Fibroblast of skin of left quadriceps (primary cell): ENCODE data around the gene NECTIN1.

Experiments used
- DNase-seq, 2 experiments: peaks; one replicate each; pipeline ENCODE4 v3.0.0-alpha.2; 2013; ENCODE audit warnings: low read depth in 2 of 2

NECTIN1 gene

DNA sequence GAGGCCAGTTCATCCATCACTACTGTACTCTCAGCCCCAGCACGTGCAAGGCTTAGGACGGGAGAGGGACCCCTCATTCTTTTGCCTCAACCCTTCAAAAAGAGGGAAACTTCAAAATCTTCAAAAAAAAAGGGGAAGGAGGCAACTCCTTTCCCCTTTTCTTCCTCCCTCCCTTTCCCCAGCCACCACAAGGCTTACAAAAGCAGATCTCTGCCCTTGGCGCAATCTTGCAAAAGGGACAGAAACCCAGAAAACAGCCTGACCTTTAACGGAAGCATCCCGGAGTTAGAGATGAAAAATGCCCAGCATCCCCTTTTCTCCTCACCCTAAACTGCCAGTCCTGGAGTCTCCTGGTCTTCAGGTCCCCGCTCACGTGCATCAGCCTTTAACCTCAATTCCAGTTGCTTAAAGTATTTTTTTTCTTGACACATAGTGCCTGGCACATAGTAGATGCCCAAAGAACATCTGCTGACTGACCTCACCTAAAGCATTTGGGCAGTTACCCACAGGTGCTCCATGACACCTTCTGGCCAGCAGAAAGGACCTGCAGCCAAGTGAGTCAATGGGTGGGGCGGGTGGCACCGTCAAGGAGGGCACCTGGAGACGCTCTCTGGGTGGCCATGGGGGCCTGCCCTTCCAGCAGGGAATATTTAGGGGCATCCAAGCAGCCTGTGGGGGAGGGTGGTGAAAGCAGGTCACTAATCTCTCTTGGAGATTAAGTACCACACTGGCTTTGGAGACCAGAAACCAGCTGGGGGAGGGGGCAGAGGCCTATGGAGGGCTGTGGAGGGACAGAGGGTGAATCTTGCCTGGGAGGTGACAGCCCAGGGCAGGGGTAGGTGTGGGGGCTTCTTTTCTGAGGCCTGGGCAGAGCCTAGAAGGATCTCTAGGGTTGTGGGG is 16.3 kb downstream of the NECTIN1 start:
- DNase-seq, result no peak

- no peak for DNase-seq
Observed at GRCh38 chr11:119712006-119712405, 17.0 kb downstream of the NECTIN1 start.

- DNase-seq, result no peak
Observed at GRCh38 chr11:119711476-119711875, 17.5 kb downstream of the NECTIN1 start.

GRCh38 chr11:119710417-119710816 is 18.6 kb downstream of the NECTIN1 start:
- DNase-seq, result no peak

DNA sequence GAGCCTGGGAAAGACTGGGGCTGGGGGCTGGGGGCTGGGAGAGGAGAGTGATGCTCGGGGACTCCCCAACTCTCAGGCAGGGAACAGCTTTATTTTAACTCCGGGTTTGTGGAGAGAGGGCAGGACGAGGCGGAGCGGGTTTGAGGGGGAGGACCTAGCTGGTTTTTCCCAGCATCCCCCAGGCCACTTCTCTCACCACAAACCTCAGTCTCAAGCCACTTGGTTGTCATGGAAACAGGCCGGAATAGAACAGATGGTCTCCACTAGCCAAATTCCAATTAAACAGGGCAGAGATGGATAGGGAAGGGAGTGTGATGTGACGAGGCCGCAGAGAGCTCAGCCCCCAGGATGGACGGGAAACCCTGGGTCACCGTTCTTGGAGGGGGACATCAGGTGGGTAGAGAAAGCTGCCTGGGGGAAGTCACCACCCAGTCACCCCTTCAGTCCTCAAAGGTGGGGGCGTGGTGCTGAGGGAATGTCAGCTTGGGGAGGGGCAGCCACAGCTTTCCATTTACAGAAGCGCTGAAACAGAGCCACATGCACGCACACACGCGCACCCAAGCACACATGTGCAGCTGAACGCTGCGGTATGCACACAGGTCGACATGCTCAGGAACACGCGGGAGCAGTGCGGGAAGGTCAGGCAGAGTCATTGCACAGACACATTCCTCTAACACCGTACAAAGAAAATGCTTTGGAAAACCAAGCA is 19.2 kb downstream of the NECTIN1 start:
- peak; percentile 82 to 83 for DNase-seq

DNA sequence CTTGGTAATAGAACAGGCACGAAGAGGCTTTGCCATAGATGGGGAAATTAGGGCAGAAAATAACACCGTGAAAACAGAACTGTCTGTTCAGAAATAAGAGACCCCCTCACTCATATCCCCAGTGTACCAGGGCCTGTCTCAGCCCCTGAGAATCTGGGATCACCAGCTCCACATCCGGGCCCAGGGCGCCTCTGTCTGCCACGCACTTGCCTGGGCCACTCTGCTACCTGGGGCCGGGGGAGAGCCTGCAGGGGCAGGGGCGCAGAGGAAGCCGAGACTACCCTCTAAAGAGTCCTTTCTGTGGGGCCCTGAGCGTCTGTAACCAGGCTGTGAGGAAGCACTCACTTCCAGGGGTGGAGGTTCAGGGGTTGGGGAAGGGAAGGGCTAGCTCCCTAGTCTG is 19.8 kb downstream of the NECTIN1 start:
- no peak for DNase-seq

DNA sequence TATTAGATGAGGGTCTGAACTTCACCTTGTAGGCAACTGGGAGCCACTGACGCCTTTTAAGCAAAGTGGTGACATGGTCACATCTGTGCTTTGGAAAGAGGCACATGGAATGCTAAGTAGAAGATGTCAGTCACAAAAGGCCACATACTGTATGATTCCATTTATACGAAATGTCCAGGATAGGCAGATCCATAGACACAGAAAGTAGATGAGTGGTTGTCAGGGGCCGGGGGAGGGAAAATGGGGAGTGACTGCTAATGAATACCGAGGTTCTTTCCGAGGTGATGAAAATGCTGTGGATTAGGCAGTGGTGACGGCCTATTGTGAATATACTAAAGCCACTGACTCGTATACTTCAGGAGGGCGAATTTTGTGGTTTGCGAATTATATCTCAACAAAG is 20.6 kb downstream of the NECTIN1 start:
- no peak for DNase-seq

DNA sequence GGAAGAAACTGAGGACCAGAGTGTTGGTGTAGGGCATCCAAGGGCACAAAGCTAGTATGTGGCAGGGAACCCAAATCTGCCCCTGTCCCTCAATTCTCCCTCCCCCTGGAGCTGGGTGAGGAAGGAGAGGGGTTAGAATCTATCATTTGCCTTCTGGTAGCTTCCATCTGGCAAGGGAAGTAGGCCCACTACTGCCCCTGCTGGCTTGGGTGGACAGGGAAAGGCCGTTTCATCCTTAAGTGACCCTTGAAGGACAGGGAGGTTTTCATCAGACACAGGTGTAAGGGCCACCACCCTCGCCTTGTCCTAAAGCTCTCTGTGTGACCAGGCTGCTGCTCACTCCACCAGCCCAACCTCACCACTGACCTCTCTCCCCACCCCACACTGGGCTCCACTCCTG is 22.1 kb downstream of the NECTIN1 start:
- DNase-seq, result no peak

GRCh38 chr11:119706029-119706428 is 23.0 kb downstream of the NECTIN1 start:
- DNase-seq, result no peak

DNA sequence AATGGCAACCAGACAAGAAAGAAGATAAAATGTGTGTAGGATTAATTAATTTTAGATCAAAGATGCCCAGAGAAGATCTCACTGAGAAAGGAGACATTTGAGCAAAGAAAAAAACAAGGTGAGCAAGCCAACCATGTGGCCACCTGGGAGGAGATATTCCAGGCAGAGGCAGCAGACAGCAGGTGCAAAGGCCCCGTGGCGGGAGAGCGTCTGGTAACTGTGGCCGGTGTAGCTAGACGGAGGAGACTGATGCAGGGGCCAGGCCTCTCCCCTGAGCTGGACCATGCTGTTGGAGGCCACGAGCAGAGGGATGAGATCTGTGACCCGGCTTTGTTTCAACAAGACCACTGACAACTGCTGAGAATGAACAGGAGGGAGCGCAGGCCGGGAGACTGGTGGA is 23.6 kb downstream of the NECTIN1 start:
- no peak for DNase-seq

- no peak for DNase-seq
Observed at GRCh38 chr11:119704849-119705248, 24.2 kb downstream of the NECTIN1 start.

GRCh38 chr11:119701591-119702549 is 27.1 kb downstream of the NECTIN1 start:
- DNase-seq, result no peak

DNA sequence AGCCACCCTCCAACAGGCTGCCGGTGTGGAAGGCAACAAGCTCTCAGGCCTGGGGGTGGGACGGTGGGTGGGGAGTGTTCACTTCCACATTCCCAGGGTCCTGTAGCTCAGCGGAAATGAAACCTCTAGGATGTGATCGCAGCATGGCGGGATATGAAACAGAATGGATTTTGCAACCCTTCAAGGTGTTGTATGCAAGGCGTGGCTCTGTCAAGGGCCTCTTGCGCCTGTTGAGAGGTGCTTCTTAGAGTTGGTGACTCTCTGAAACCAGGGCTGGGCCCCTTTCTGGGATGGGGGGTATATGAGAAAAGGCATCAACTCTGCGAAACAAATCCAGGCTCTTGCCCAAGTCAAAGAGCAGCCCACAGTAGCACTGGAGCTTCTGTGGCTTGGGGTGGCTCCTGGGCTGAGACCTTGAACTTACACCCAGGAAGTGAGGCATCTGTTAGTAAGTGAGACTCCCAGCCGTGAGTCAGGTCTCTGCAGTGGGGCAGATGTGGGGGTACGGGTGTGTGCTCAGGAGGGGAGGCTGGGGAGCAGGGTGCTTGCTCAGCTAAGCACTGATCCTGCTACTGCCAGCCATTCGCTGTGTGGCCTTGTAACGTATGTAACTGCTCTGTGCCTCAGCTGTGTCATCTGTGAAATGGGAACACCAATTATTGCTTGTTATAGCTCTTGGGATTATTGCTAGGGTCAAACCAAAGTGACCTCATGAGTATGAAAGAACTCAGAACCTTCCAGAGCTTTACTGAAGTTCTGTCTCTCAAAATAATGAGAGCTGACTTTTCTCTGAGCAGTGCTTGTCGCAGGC is 28.3 kb downstream of the NECTIN1 start:
- no peak for DNase-seq

- DNase-seq, result no peak
Observed at GRCh38 chr11:119700030-119700429, 29.0 kb downstream of the NECTIN1 start.

GRCh38 chr11:119699227-119699626 is 29.8 kb downstream of the NECTIN1 start:
- no peak for DNase-seq

DNA sequence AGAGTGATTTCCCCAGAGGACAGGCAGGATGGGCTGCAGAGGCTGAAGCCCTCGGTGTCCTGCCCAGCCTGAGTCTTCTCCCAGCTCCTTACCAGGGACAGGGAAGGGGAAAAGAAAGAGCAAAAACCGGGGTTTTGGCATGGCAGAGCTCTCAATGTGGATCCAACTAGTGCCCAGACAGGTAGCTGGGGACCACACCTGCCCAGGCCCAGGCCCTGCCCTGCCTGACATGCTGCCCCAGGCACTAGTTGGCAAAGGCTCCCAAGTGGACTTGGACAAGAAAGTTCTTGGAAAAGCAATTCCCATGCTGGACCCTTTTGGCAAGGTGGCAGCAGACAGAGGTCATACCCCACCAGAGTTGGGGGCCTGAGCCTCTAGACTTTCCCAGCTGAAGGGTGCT is 31.1 kb downstream of the NECTIN1 start:
- no peak for DNase-seq

- DNase-seq, result no peak
Observed at GRCh38 chr11:119697445-119697844, 31.6 kb downstream of the NECTIN1 start.

DNA sequence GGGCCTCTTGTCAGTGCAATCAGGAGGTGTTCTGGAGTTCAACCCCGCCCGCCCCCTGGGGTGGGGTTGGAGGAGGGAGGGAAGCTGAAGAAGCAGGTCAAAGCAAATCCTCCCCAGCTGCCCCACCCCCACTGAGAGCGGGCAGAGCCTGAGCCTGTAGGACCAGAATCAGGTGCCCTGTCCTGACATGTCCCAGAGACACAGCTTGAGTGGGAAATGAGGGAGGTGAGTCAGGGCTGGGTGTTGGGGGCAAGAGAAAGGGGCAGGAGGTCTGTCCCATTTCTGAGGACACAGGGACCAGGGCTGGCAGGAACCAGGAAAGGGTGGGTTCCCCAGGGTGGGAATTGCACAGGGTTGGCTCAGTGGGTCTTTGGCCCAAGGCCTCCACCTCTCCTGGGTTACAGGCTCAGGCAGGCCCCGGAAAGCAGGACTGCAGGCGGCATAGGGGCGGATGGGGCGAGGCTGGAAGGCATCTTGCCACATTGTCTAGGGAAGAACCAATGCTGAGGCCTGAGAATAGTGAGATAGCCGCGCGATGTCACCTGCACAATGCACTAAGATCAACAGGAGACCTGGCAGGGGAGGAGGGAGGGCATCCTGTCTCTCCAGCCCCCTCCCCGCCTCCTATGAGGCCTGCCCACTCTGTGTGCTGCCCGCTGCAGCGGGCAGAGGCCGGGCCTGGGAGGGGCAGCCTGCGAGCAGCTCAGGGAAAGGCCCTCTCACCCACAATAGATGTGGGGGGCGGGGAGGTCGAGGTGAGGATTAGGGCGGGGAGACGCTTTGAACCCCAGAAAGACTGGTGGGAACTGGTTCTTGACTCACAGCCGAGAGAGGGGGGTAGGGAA is 32.4 kb downstream of the NECTIN1 start:
- DNase-seq, result no peak

- DNase-seq, result no peak
Observed at GRCh38 chr11:119694334-119694733, 34.7 kb downstream of the NECTIN1 start.

DNA sequence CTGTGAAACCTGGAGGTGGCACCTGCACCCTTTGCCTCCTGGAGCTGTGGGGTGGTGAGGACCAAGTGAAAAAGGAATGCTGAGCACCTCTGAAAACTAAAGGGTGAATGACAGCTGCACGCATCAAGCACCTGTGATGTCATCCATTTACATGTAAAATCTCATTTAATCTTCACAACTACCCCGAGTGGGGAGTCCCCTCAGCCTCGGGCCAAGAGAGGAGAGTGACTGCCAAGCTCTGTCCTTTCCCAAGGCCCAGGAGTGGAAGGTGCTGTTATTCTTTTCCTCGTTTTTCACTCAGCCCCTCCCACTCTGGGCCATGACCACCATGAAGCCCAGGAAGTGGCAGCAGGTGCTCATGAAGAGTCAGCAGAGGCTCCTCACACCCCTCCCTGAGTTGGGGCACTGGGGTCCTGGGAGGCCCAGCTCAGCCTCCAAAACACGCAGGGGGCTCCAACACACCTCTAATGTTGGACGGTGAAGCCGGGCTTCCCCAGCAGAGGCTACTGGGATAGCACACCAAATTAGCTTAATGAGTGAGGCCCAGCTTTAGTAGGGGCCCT is 35.7 kb downstream of the NECTIN1 start:
- no peak for DNase-seq
